Psoas muscle (tissue), 8 donors: ENCODE results near the gene SPINK5. TPM values are rescaled to one million over a fixed set of nuclear protein-coding genes. Genes with fewer than 3 reads are reported as not detected.

Source experiments
- ATAC-seq, 4 donors: fragments of 200-7000 bp; cut with Tn5 transposase; one replicate each; pipeline ENCODE4 v1.9.1; 2020; ENCODE audit warnings: moderate library complexity in 3 of 4, mild to moderate bottlenecking in 2 of 4
- DNase-seq, 2 donors: peaks; one replicate each; pipeline ENCODE4 v3.0.0-alpha.2; 2020
- H3K27ac ChIP-seq: fragments of 200-600 bp; one replicate; pipeline ENCODE4 v1.8.0; 2022
- H3K27me3 ChIP-seq, 3 donors: fragments of 200-600 bp in 1 of 3; one replicate each; pipeline versions ENCODE4 v1.6.1 to v1.8.0; 2013 to 2022; ENCODE audit warnings: low read length in 2 of 3, mild to moderate bottlenecking in 2 of 3, moderate library complexity in 1 of 3; ENCODE audit not compliant: insufficient read depth in 3 of 3
- H3K36me3 ChIP-seq, 2 donors: fragments of 200-600 bp in 1 of 2; one replicate each; pipeline versions ENCODE4 v1.6.1 to v1.8.0; 2013 to 2022; ENCODE audit warnings: low read depth in 1 of 2, mild to moderate bottlenecking in 1 of 2, moderate library complexity in 1 of 2; ENCODE audit not compliant: insufficient read depth in 1 of 2
- H3K4me1 ChIP-seq: fragments of 200-600 bp; one replicate; pipeline ENCODE4 v1.8.0; 2022
- H3K4me3 ChIP-seq: fragments of 200-600 bp; one replicate; pipeline ENCODE4 v1.8.0; 2022; ENCODE audit warnings: mild to moderate bottlenecking
- H3K9me3 ChIP-seq: fragments of 200-600 bp; one replicate; pipeline ENCODE4 v1.8.0; 2022
- WGBS, 3 donors: extraction: QIAGEN DNeasy Blood & Tissue Kit; methylation state at CpG; one replicate each; pipeline versions ENCODE4 v1.1.6 to v1.1.7; 2013; 5-methylcytosine and 5-hydroxymethylcytosine counted together
- intact Hi-C, 2 donors: fragments of 100-400 bp; cut with DNase I; formaldehyde crosslinking; loops; one replicate each; pipeline versions ENCODE4 v1.11.0 to v1.14.2; 2022
- long read RNA-seq, 2 donors: library from polyadenylated mRNA; unstranded; transcript quantifications; one replicate each; pipeline ENCODE4 v2.0.0, GENCODE V29; 2021
- polyA plus RNA-seq, 3 donors: library from polyadenylated mRNA; stranded (reverse); fragments of 200-250 nt; gene quantifications; one replicate each; pipeline ENCODE4 v1.2.3, GENCODE V29; 2013
- total RNA-seq, 4 donors: library from RNA; stranded (reverse); fragmentation: NEBNext Ultra II Directional in 2 of 4; extraction: Animal tissue kit (Norgen Biotek cat#: 25700) in 2 of 4; gene quantifications; one replicate each; pipeline versions ENCODE4 v1.2.1 to v1.2.4, GENCODE V29; 2021 to 2023
- TF ChIP-seq, protein P1 (sequence below): fragments of 200-600 bp; IDR thresholded peaks from one replicate; pipeline ENCODE4 v1.8.0; 2022; ENCODE audit warnings: antibody characterized with exemption
- donor health status: healthy with polysubstance abuse.
- donor health status: DM: no; HTN: no; CAD: no; lungs with moderate emphysema.
- donor health status: Bipolar disorder and iron deficiency.
- donor health status: healthy.
- donor health status: DM: yes; HTN: yes; CAD: no.
- donor health status: DM: no; HTN: no; CAD: no.
- donor health status: DM: no; HTN: no; CAD: no.
- donor health status: DM: yes; HTN: yes; CAD: no.

Gene SPINK5, protein sequence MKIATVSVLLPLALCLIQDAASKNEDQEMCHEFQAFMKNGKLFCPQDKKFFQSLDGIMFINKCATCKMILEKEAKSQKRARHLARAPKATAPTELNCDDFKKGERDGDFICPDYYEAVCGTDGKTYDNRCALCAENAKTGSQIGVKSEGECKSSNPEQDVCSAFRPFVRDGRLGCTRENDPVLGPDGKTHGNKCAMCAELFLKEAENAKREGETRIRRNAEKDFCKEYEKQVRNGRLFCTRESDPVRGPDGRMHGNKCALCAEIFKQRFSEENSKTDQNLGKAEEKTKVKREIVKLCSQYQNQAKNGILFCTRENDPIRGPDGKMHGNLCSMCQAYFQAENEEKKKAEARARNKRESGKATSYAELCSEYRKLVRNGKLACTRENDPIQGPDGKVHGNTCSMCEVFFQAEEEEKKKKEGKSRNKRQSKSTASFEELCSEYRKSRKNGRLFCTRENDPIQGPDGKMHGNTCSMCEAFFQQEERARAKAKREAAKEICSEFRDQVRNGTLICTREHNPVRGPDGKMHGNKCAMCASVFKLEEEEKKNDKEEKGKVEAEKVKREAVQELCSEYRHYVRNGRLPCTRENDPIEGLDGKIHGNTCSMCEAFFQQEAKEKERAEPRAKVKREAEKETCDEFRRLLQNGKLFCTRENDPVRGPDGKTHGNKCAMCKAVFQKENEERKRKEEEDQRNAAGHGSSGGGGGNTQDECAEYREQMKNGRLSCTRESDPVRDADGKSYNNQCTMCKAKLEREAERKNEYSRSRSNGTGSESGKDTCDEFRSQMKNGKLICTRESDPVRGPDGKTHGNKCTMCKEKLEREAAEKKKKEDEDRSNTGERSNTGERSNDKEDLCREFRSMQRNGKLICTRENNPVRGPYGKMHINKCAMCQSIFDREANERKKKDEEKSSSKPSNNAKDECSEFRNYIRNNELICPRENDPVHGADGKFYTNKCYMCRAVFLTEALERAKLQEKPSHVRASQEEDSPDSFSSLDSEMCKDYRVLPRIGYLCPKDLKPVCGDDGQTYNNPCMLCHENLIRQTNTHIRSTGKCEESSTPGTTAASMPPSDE
- under 1 TPM in 3 of 4 donors, not detected in 1; 0.18 to 0.53 (median 0.41) TPM for total RNA-seq
- polyA plus RNA-seq = under 1 TPM; 0.05 to 0.90 (median 0.15) TPM
- long read RNA-seq, donor 1 = 0 reads
- long read RNA-seq, donor 2, partial matches to known transcripts = 0 of 1 reads
- long read RNA-seq, donor 2, other reads (novel, unspliced or antisense) = 1 of 1 reads

DNA sequence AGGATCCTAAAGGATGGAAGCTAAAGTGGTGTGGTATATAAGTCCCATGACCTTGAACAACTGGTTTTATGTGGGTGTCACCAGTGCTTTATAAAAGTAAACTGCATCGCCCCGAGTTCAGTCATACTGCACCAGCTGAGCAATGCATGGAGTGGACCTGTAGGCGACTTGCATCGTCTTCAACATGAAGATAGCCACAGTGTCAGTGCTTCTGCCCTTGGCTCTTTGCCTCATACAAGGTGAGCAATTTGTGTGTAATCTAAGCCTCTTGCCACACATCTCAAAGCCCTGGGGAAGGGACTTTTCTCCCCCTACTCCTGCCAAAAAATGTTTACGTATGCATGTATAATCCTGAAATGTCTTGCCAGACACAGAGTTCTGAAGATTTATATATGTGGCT is at the start of gene SPINK5:
TSS of gene SPINK5 (plus strand) at position 120 of the 400 bp plus-strand sequence. CDS start at position 185, 65 bp downstream.
- Histone ChIP-seq H3K9me3 (no peaks in the 10 kb centered on the region), H3K27ac (no peak within 1 kb of the TSS), H3K36me3 (no peaks in the 10 kb centered on the region), H3K4me1 (no peaks in the 10 kb centered on the region), H3K4me3 (no peak within 1 kb of the TSS), H3K27me3 (no peaks in the 10 kb centered on the region)
- DNase-seq (no peak), ATAC-seq (no peak)
- WGBS, 3 donors = 80 to 84% (median 83%) methylated on average over 5 of the region's 5 CpGs
- TF ChIP-seq, protein P1, sequence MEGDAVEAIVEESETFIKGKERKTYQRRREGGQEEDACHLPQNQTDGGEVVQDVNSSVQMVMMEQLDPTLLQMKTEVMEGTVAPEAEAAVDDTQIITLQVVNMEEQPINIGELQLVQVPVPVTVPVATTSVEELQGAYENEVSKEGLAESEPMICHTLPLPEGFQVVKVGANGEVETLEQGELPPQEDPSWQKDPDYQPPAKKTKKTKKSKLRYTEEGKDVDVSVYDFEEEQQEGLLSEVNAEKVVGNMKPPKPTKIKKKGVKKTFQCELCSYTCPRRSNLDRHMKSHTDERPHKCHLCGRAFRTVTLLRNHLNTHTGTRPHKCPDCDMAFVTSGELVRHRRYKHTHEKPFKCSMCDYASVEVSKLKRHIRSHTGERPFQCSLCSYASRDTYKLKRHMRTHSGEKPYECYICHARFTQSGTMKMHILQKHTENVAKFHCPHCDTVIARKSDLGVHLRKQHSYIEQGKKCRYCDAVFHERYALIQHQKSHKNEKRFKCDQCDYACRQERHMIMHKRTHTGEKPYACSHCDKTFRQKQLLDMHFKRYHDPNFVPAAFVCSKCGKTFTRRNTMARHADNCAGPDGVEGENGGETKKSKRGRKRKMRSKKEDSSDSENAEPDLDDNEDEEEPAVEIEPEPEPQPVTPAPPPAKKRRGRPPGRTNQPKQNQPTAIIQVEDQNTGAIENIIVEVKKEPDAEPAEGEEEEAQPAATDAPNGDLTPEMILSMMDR = no peak
- intact Hi-C loops = no loop called here

DNA sequence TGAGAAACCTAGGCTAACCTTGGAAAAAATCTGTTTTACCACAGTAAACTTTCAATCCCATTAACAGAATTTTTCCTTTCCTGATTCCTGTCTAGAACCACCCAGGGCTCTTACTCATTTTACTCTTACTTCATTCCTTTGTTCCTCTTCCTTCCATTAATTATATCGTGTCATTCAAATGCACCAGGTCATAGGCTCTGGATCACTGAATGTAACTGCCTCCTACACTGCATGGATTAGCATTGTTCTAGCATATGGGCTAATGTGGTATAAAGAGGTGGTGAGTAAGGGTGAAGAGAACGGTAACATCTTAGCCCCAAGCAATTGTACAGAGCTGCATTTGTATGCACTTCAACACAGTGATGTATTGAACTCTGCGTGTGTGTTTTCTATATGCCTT is 49.5 kb upstream of the SPINK5 start:
- Histone ChIP-seq H3K9me3 (no peaks in the 10 kb centered on the region), H3K36me3 (no peaks in the 10 kb centered on the region), H3K27ac (no peak overlapping the region), H3K4me3 (no peak overlapping the region), H3K27me3 (no peaks in the 10 kb centered on the region), H3K4me1 (no peaks in the 10 kb centered on the region)
- DNase-seq = no peak
- ATAC-seq = no peak
- TF ChIP-seq, protein P1 = no peak
- intact Hi-C loops = no loop called here
- WGBS, 3 donors = 65 to 80% (median 78%) methylated on average over 3 of the region's 3 CpGs

DNA sequence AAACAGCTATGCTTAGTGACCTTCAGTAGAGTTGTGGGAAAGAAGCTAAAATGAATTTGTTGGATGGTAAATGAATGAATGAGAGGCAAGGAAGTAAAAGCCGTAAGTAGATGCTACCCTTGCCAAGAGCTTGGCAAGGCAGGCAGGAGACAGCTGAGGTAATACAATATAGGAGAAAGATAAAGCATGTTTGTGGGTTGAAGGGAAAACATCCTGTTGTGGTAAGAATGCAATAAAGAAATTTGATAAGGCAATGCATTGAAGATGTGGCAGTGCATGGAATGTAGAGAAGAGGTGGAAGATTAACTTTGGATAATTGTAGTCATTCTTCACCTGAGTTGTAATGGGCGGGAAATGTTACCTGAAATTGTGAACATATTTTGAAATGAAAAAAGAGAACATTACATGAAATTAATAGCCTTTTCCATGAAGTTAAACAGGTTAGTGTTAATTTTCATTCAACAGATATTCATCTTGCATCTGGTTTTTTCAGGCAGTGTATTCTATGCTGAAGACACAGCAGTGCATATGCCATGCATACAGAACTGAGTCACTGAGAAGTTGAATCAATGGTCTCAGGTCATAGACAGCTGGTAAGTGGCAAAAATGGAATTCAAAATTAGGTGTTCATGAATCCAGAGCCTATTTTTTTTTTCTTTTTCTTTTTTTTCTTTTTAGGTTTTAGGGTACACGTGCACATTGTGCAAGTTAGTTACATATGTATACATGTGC is 43.4 kb upstream of the SPINK5 start:
- intact Hi-C loops = no loop called here
- H3K9me3 ChIP-seq = peaks cover 5% of the 10 kb centered on the region
- 78 to 83% (median 81%) methylated on average over 3 of the region's 3 CpGs for WGBS, 3 donors

DNA sequence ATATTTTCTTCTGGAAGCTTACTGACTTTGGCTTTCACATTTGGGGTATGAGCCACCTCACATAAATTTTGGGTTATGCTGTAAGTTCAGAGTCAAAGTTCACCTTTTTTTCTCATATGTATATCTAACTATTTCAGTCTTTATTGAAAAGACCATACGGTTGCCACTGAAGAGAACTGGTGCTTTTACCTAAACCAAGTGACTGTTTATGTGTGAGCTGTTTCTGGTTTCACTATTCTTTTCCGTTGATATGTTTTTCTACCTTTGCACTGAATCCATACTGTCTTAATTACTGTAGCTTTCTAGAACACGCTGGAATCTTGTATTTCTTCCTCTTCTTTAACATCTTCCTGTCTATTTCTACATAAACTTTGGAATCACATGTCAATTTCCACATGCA is 36.3 kb upstream of the SPINK5 start:
- DNase-seq (no peak), ATAC-seq (no peak)
- H3K4me3 ChIP-seq = no peak overlapping the region
- TF ChIP-seq, protein P1 = no peak
- H3K4me1 ChIP-seq = no peaks in the 10 kb centered on the region
- no peaks in the 10 kb centered on the region for H3K27me3 ChIP-seq
- H3K9me3 ChIP-seq = no peaks in the 10 kb centered on the region
- no peak overlapping the region for H3K27ac ChIP-seq
- H3K36me3 ChIP-seq = no peaks in the 10 kb centered on the region
- intact Hi-C loops = no loop called here
- WGBS, 3 donors = 55 to 77% (median 75%) methylated on average over 3 of the region's 3 CpGs

More for the DNA sequence above, 43.4 kb upstream of the SPINK5 start:
- Histone ChIP-seq H3K36me3 (no peaks in the 10 kb centered on the region), H3K4me3 (no peak overlapping the region), H3K27ac (no peak overlapping the region), H3K27me3 (no peaks in the 10 kb centered on the region), H3K4me1 (no peaks in the 10 kb centered on the region)
- DNase-seq (no peak), ATAC-seq (no peak)
- TF ChIP-seq, protein P1 = no peak
